DMS114 treated with DMSO at 0.1 percent for 48 hours (cell line): Measurements from ENCODE around the gene BCO1.
A peak's percentile ranks its signal among the peaks of the same experiment; 100 is the strongest.

Experiments used
- DNase-seq: peaks from one replicate; lab custom pipeline; 2025; ENCODE audit not compliant: unreplicated experiment; lab: John Stamatoyannopoulos, UW

BCO1 gene

DNA sequence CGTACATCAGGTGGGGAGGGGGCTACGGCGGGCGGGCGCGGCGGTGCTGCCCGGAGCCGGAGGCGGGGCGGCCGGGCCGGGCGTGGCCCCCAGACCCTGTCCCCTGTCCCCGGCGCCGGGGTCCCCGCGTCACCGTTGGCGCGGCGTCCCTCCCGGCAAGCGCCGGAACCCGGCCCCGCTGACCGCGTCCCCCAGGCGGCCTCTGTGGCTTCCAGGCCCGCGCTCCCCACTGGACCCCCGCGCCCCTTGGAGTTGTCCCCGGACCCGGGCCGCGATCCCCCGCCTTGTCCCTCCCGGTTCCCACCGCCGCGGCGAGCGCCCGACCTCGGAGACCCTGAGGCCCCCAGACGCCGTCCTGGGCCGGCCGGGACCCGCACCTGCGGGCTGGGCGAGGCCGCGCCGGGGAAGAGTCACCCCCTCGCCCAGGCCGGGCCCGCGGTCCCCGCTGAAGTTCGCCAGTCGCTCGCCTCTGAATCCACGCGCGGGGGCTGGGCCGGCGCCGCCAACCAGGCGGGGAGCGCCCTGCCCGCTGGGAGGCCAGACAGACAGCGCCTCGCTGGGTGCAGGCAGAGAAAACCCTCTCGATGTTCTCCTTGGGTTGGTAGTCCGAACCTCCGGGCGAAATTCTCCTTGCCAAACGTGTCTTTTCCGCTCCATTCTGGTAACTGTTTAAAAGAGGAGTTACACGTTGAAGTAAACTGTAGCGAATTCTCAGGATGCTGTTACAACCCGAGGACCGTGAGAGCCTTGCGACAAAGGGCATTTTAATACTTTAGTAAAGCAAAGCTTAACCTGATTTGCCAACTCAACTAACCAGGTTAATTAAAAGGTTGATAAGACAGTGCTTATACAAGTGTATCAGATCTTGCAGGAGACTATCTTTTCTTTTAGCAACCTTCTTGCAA is 77.0 kb downstream of the BCO1 start:
- DNase-seq, result peak; percentile 9

DNA sequence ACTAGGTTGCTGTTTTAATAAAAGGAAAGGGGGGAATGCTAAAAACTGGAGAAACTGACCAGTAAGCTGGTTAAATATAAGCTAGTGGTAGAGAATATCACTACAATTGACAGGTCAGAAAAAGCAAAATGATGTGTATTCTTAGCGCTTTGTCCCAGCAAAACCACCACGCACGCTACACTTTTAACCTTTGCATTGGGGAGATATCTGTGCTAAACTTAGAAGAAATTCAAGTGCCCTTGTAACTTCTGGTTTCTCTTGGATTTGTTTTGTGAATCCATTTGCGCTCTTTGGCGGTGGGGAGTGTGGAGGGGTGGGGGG is 77.6 kb downstream of the BCO1 start:
- no peak for DNase-seq

DNA sequence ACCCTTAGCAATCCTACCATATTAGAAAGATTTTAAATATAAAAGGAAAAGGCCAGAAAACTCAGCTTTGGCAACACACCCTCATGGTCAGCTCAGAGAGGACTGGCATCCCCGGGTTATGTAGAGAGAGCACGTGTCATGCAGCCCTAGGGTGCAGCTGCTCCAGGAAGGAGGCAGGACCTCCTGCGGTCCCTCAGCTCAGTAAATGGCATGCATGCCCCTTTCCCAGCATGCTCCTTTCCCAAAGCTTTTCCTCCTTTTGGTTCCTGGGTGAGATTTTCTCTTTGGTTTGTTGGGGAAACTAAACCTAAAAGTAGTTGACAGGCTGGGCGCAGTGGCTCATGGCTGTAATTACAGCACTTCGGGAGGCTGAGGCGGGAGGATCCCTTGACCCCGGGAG is 80.2 kb downstream of the BCO1 start:
- DNase-seq, result no peak

DNA sequence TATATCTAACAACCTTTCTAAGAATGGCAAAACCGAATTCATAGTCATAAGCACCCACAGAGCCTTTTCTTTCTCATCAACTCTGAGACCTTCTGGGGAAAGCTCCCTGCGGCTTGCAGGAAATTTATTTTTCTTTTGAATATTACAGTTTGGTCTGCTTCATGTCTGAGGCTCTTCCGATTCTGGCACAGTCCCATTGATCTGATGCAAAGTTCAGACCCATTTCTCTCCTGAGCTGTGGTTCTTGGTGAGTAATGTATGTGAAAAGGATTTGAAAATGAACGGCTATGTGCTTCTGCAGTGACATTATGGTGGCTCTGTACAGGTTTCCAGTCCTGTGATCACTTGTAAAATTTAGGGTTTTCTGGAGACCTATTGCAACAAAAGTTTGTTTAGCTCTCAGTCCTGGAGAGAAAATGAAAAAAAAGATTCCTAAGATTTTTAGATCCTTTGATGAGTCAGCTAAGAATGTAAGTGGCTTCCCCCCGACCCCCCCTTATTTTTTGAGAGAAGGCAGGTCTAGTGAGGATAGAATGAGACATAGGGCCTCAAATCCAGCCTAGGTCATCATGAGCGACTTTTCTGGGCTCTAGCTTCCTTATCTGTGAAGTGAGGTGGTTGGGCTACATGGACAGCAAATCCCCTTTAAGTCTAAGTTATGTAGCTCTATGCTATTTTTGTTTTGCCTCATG is 80.9 kb downstream of the BCO1 start:
- no peak for DNase-seq

DNA sequence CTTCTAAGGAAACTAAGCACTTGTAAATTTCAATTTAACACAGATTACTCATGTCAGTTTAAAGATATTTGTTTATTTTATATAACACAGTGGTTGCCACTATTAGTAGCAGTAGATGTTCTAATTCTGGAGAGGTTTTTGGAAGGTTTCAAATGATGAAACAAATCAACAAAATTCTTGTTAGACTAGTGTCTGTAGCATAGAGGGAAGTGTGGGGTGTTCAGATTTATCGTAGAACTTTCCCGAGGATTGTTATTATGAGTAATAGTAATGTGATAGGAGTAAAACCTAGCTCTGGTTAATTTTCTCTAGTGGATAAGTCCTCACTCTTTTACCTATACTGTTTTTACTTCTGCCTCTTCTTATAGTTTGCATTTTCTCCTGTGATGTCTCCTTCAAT is 82.5 kb downstream of the BCO1 start:
- no peak for DNase-seq

DNA sequence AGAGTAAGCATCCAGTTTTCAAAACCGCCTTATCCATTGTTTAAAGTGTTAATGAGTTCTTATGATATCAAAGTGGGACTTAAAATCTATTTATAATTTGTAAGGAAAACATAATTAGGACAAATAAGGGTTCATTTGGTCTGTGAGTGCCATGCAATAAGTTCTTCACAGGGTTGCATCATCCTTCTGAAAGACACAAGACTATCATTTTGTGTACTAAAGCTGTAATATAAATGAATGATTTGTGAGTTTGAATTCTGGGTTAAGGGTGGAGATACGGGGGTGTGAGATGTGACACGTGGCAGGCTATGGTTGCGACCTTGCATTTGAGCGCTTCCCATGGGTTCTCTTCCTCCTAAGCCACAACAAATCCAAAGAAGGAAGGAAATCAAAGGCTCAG is 83.0 kb downstream of the BCO1 start:
- no peak for DNase-seq

DNA sequence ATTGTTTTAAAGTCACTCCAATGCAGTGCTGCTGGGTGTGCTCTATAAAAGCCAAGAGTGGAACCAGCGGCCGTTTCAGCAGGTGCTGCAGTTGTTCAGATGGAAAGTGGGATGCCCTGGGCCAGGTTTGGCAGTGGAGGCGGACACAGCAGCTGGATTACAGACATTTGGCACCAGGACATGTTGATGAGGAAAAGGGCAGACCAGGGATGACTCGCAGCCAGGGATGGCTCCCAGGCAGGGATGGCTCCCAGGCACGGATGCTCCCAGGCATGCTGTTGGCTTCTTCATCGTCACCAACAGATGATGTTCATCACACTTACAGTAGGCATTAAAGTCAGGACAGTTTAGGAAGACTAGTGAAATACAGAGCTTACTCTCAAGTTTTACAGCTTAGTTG is 86.3 kb downstream of the BCO1 start:
- DNase-seq, result no peak

DNA sequence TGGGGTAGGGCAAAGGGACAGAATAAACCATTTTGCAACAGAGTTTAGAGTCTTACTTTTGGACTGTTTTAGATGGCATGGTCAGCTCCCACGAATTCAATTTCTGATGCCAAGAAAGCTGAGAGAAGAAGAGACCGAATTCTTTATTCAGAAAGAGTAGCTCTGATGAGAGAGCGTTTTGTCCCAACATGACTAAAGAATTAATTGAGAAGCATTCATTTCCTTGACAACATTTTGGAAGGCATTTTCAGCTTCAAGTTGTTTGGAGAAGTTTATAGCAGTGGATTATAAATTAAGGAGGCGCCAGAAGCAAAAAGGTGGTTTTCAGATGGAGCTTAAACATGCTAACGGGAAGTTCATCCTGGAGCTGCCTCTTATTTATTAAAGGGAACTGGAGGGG is 88.5 kb downstream of the BCO1 start:
- DNase-seq, result no peak

DNA sequence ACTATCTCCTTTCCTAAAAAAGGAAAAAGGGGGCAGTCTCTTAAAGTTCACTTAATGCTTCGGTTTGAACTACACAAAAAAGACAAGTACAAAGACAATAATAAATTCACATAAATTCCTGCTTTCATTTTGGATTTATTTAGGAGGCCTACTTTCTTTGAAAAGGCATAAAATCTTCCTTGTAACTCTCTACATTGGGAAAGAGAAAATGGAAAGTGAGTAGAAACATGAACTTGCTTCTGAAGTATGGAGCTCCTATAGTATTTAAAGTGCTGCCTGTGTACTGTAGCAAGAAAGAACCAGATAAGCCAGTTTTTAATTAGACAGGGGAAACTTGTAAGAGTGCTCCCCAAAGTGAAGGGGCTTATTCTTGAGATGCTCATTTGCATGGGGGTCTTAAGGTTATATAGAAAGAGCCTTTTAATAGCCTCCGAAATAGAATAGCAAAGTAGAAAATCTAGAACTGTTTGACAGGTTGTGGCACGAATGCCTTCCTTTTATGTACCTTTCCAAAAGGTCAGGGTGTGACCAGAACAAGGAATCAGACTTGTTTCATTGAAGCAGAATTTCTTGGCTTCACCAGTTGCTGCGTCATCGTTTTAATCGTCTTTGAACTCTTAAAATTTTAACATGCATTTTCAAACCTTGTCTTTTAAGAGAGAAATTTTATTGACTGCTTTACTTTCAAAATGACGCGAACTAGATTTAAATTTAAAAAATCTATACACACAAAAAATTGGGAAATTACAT is 89.1 kb downstream of the BCO1 start:
- no peak for DNase-seq

DNA sequence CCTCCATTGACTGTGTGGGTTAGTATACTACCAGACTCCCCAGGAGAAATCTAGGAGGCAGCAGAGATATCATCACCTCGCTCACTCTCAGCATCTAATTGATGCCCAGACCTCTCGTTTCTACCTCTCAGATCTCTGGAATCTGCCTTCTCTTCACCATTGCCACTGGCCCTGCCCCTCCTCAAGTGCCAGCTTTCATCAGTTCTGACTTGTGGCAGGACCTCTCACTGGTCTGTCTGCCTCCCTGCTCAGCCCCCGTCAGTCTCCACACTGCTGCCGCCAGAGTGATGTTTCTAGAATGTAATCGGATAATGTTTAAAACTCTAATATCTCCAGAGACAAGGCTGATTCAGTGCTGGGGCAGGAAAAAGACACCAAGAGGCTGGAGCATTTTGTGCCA is 91.5 kb downstream of the BCO1 start:
- DNase-seq, result no peak

DNA sequence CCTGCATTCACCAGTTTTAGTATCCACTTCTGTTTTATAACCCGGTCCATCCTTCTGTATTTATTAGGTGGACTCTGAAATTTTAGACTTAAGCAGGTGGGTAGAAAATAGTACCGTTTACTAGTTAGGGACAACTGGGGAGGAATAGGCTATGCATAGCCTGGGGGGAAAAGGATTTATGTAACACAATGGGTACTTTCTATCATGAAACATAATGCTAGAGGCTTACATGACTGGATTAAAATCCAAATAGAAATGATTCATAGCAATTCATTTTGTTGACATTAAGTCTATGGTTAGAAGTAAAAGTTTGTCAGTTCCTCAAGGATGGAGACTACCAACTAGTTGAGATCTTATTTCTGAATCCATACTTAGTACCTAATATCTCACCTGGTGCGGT is 94.9 kb downstream of the BCO1 start:
- no peak for DNase-seq

DNA sequence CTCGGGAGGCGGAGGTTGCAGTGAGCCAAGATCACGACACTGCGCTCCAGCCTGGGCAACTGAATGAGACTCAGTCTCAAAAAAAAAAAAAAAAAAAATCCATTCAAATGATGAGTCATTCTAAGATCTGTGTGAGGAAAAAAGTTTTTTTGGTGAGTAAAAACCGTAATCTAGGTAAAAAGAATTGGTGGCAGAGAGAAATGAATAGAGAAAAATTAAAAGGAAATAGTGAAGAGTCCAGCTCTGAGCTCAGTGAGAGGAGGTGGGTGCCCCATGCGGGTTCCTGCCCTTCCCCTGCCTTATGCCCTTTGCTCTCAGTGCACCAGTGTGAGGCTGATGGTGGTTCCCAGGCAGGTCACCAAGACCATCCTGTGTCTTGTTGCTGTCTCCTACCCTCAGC is 97.2 kb downstream of the BCO1 start:
- no peak for DNase-seq

DNA sequence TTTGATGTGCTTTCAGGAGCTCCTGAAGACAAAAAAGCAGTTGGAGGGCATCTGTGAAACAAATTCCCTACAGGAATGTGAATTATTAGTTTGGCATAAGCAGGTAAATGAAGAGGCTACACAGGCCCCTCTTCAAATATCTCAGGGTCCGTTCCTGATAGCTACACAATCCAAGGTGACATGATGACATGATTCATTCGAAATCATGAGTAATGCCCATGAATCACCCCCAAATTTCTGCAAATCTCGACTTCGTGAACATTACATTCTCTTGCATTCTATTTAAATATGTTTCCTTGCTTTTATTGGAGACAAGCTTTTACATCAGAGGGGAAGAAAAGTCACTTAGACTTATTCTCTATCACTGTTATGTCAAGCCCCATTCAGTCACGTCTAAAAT is 98.6 kb downstream of the BCO1 start:
- no peak for DNase-seq
